GM21786 (cell line): ENCODE measurements around the gene CTIF.

Source experiments
- ATAC-seq: cut with Tn5 transposase; IDR thresholded peaks from one replicate; pipeline ENCODE4 v1.9.1; 2021; ENCODE audit not compliant: unreplicated experiment

CTIF gene

GRCh38 chr18:48573632-48574283 lies 34.9 kb downstream of the CTIF start:
- ATAC-seq = no peak

GRCh38 chr18:48574667-48575300 lies 36.0 kb downstream of the CTIF start:
- ATAC-seq = no peak

GRCh38 chr18:48575301-48575657 lies 36.4 kb downstream of the CTIF start:
- ATAC-seq = no peak

GRCh38 chr18:48575658-48576456 lies 37.0 kb downstream of the CTIF start:
- no peak for ATAC-seq

- ATAC-seq = no peak
Measured at GRCh38 chr18:48576457-48576771, 37.6 kb downstream of the CTIF start.

GRCh38 chr18:48577478-48578190 lies 38.8 kb downstream of the CTIF start:
- no peak for ATAC-seq

GRCh38 chr18:48578289-48578688 lies 39.5 kb downstream of the CTIF start:
- no peak for ATAC-seq

GRCh38 chr18:48580066-48580465 lies 41.2 kb downstream of the CTIF start:
- ATAC-seq = no peak

GRCh38 chr18:48580782-48581181 lies 42.0 kb downstream of the CTIF start:
- ATAC-seq = no peak

GRCh38 chr18:48581206-48581605 lies 42.4 kb downstream of the CTIF start:
- no peak for ATAC-seq

- no peak for ATAC-seq
Measured at GRCh38 chr18:48581941-48582340, 43.1 kb downstream of the CTIF start.

- no peak for ATAC-seq
Measured at GRCh38 chr18:48582946-48583345, 44.1 kb downstream of the CTIF start.

- ATAC-seq = no peak
Measured at GRCh38 chr18:48583573-48583972, 44.7 kb downstream of the CTIF start.

GRCh38 chr18:48589797-48590519 lies 51.1 kb downstream of the CTIF start:
- ATAC-seq = no peak

- ATAC-seq = no peak
Measured at GRCh38 chr18:48590678-48591077, 51.8 kb downstream of the CTIF start.

- ATAC-seq = no peak
Measured at GRCh38 chr18:48592540-48593171, 53.8 kb downstream of the CTIF start.

GRCh38 chr18:48594471-48595094 lies 55.8 kb downstream of the CTIF start:
- no peak for ATAC-seq

GRCh38 chr18:48595703-48596218 lies 56.9 kb downstream of the CTIF start:
- no peak for ATAC-seq

- ATAC-seq = no peak
Measured at GRCh38 chr18:48597110-48597509, 58.3 kb downstream of the CTIF start.

GRCh38 chr18:48597671-48598070 lies 58.8 kb downstream of the CTIF start:
- no peak for ATAC-seq
